Measurements from ENCODE around the gene CCT2.

DNA sequence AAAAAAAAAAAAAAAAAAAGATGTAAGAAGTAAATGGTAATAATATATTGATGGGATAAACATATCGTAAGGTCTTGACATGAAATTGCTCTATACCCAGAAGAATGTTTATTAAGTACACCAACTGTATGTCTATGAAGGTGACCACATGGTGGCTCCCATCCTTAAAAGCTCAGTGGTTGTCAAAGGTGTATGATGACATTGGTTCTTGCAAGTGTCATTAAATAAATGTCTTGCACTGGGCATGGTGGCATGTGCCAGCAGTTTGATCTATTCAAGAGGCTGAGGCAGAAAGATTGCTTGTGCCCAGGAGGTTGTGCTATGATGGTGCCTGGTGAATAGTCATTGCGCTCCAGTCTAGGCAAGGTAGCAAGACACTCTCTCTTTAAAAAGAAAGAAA is 10.4 kb downstream of the CCT2 start:
- TF ChIP-seq, protein P1, sequence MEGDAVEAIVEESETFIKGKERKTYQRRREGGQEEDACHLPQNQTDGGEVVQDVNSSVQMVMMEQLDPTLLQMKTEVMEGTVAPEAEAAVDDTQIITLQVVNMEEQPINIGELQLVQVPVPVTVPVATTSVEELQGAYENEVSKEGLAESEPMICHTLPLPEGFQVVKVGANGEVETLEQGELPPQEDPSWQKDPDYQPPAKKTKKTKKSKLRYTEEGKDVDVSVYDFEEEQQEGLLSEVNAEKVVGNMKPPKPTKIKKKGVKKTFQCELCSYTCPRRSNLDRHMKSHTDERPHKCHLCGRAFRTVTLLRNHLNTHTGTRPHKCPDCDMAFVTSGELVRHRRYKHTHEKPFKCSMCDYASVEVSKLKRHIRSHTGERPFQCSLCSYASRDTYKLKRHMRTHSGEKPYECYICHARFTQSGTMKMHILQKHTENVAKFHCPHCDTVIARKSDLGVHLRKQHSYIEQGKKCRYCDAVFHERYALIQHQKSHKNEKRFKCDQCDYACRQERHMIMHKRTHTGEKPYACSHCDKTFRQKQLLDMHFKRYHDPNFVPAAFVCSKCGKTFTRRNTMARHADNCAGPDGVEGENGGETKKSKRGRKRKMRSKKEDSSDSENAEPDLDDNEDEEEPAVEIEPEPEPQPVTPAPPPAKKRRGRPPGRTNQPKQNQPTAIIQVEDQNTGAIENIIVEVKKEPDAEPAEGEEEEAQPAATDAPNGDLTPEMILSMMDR (conservative IDR thresholded peaks at IDR 0.05 in 1 of 2, IDR thresholded peaks at IDR 0.05 in 1 of 2; ENCODE audit: extremely low read depth in 1 of 2, insufficient read depth in 1 of 2, low read depth in 1 of 2, low read length in 2 of 2): no peak
- TF ChIP-seq EZH2 (IDR thresholded peaks at IDR 0.05; ENCODE audit: borderline replicate concordance, low read length): no peak

All from mammary epithelial cell (primary cell).